GM21825 (cell line): ENCODE data around the gene LCE2D.

Source experiments
- ATAC-seq: cut with Tn5 transposase; IDR thresholded peaks from one replicate; pipeline ENCODE4 v1.9.1; 2021; ENCODE audit warnings: mild to moderate bottlenecking, moderate library complexity; ENCODE audit not compliant: unreplicated experiment

The LCE2D gene

DNA sequence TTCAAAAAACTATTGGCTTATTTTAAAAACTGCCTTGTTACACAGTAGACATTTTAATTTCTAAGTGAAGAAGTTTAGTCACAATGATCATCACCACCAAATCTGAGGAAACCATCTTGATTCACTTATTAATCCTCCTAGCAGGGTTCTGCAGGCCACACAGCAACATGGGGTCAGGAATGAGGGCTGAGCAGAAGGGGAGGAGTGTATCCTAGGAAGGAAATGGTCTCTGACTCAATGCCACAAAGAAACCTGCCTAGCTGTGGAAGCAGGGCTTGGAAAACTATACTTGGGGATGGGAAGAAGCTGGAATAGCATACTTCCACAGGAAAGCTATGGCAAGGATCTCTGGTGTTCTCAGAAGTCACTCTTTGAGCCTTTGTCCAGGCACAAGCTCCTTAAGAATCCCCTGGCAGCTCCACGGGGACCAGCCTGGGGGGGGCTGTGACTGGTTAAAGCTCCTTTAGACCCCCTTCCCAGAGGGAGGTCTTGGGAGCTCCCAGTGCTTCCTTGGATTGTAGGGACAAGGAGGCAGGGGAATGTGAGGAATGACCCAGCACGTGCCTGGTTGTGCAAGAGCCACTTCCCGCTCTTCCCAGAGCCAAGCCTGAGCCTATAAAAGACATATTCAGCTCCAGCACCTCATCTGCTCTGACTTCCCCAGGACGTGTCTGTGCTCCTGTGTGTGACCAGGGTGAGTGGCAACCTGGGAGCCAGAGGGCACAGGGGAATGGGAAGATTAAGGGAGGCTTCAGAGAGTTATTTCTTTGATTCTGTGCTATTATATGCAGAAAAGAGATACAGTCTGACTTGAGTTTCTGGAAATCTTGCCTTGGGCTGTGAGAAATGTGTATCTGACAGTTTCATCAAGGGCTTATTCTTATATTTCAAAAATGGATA, 34.8 kb downstream of the LCE2D start, which contains the start of gene LCE2A:
LCE2A (plus strand) TSS at position 645 of the 900 bp plus-strand sequence. CDS start 557 bp downstream, outside the sequence.
- ATAC-seq: no peak

DNA sequence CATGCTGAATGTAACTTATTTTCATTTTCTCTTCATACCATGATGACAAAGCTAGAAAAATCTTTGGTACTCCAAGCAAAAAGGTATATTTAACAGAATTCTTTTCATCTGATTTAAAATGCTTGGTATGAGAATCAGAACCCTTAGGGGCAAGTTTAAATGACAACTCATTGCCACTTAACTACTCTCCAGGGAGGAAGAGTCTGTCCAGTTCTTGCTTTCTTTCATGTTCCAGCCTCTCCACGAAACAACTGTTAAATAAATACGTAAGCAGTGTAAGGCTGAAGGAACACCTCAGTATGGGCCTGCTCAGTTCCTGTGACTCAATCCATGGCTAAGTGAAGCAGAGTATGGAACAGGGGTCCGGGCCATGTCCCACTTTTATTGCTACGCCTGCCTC, 36.6 kb downstream of the LCE2D start:
- no peak for ATAC-seq

DNA sequence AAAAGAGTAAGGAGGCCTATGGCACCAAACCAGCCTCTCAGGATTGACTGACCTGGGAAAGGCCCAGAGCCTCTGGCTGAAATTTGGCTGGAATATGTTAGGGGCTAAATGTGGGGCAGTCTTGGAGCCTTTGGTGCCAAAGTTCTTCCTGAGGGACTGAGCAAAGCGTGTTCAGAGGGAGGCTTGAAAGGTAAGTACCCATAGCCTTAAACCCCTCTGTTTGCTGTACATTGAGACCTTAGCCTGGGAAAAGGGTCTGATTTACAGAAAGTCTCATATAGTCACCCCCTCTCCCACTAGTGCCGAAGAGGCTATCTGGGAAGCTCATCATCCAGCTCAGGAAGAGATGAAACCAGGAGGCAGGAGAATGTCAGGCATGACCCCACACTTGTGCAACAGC, 44.7 kb downstream of the LCE2D start, which contains the start of gene LCE4A:
LCE4A (plus strand) TSS at position 301 of the 400 bp plus-strand sequence. CDS start 916 bp downstream, outside the sequence.
- ATAC-seq: no peak
